PC-9 (cell line): ENCODE measurements around the gene PRKG1.

ENCODE experiments used
- CTCF ChIP-seq: fragments of 200-600 bp; sonication (generic); conservative IDR thresholded peaks from 2 replicates; pipeline ENCODE4 v1.6.1; 2017; ENCODE audit warnings: mixed run types, antibody characterized with exemption, mild to moderate bottlenecking, moderate library complexity
- EZH2 ChIP-seq: fragments of 200-600 bp; sonication (generic); IDR thresholded peaks from 2 replicates; pipeline ENCODE4 v1.8.0; 2017; ENCODE audit warnings: antibody characterized with exemption, low read depth

GRCh38 chr10:52297747-52298146, 1223.5 kb downstream of the PRKG1 start:
- TF ChIP-seq CTCF (no peak), EZH2 (no peak)
